Suprapubic skin (tissue), 4 donors: ENCODE measurements around the gene MSL3B.

Experiments used
- DNase-seq, 2 donors: peaks; one replicate each; pipeline ENCODE4 v3.0.0-alpha.2; 2019; ENCODE audit warnings: low spot score in 2 of 2
- H3K27ac ChIP-seq: fragments of 200-600 bp; sonication (generic); one replicate; pipeline ENCODE4 v1.5.1; 2019
- H3K27me3 ChIP-seq: fragments of 200-600 bp; sonication (generic); one replicate; pipeline ENCODE4 v1.5.1; 2019
- H3K36me3 ChIP-seq: fragments of 200-600 bp; sonication (generic); one replicate; pipeline ENCODE4 v1.5.1; 2019
- H3K4me1 ChIP-seq: fragments of 200-600 bp; sonication (generic); one replicate; pipeline ENCODE4 v1.5.1; 2019
- H3K4me3 ChIP-seq: fragments of 200-600 bp; sonication (generic); one replicate; pipeline ENCODE4 v1.5.1; 2019; ENCODE audit warnings: mild to moderate bottlenecking
- H3K9me3 ChIP-seq: fragments of 200-600 bp; sonication (generic); one replicate; pipeline ENCODE4 v1.5.1; 2019
- CTCF ChIP-seq, 2 donors: fragments of 200-600 bp in 1 of 2; fragments of 450-650 bp in 1 of 2; sonication (generic) in 1 of 2; IDR thresholded peaks; one replicate each; pipeline ENCODE4 v1.5.1; 2016 to 2019; ENCODE audit warnings: antibody characterized with exemption in 2 of 2, mild to moderate bottlenecking in 1 of 2, moderate library complexity in 1 of 2
- EP300 ChIP-seq: sonication (generic); formaldehyde crosslinking; IDR thresholded peaks from one replicate; pipeline ENCODE4 v1.6.1; 2017; ENCODE audit warnings: antibody characterized with exemption
- POLR2A ChIP-seq, 2 donors: fragments of 450-650 bp; IDR thresholded peaks; one replicate each; pipeline ENCODE4 v1.6.1; 2017; ENCODE audit warnings: antibody characterized with exemption in 2 of 2, mild to moderate bottlenecking in 2 of 2, moderate library complexity in 2 of 2
- POLR2AphosphoS5 ChIP-seq, 3 donors: sonication (generic); formaldehyde crosslinking; IDR thresholded peaks; one replicate each; pipeline ENCODE4 v1.6.1; 2017; ENCODE audit warnings: antibody characterized with exemption in 3 of 3
- WGBS: methylation state at CpG from one replicate; pipeline ENCODE4 v1.1.5; 2018; 5-methylcytosine and 5-hydroxymethylcytosine counted together

The MSL3B gene

GRCh38 chr2:233871432-233871831, 3.2 kb upstream of the MSL3B start:
- H3K9me3 ChIP-seq, result no peaks in the 10 kb centered on the region
- no peaks in the 10 kb centered on the region for H3K36me3 ChIP-seq
- no peak overlapping the region for H3K4me3 ChIP-seq
- peaks cover 5% of the 10 kb centered on the region for H3K4me1 ChIP-seq
- TF ChIP-seq EP300 (no peak), CTCF (IDR thresholded peaks at IDR 0.05) (no peak), POLR2AphosphoS5 (IDR thresholded peaks at IDR 0.05) (no peak), POLR2A (IDR thresholded peaks at IDR 0.05) (no peak)
- no peak for DNase-seq
- peaks cover 13% of the 10 kb centered on the region for H3K27me3 ChIP-seq
- no peak overlapping the region for H3K27ac ChIP-seq
- WGBS, result 64% methylated on average over 4 of the region's 4 CpGs

DNA sequence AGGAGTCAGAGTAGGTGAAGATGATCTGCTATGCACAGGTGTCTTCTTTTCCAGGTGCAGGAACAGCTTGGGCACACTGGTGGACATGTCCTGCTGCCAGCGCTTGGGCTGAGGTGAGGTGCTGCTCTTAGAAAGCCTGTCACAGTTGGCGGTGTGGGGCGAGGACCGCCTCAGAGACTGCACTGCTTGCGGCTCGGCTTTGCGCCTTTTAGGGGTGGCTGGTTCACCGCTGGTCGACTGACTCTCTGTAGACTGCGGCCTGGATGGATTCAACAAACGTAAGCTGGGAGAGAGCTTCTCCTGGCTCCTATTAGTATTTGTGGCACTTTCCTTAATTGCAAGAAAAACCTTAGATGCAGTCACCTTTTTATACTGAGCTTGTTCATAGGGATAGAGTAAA, 1.7 kb downstream of the MSL3B start:
- no peaks in the 10 kb centered on the region for H3K36me3 ChIP-seq
- 97% methylated on average over 11 of the region's 11 CpGs for WGBS
- TF ChIP-seq POLR2A (IDR thresholded peaks at IDR 0.05), result no peak

GRCh38 chr2:233865838-233866237, 2.3 kb downstream of the MSL3B start:
- no peak for TF ChIP-seq EP300
- no peak for TF ChIP-seq POLR2AphosphoS5 (IDR thresholded peaks at IDR 0.05)
- no peak for TF ChIP-seq POLR2A (IDR thresholded peaks at IDR 0.05)
- no peak for TF ChIP-seq CTCF (IDR thresholded peaks at IDR 0.05)
- Histone ChIP-seq H3K4me3 (no peak overlapping the region), H3K27me3 (peaks cover 7% of the 10 kb centered on the region), H3K36me3 (no peaks in the 10 kb centered on the region), H3K27ac (no peak overlapping the region), H3K4me1 (peaks cover 5% of the 10 kb centered on the region), H3K9me3 (no peaks in the 10 kb centered on the region)
- no peak for DNase-seq
- 96% methylated on average over 3 of the region's 3 CpGs for WGBS

More for the DNA sequence above, 1.7 kb downstream of the MSL3B start:
- Histone ChIP-seq H3K4me1 (peaks cover 5% of the 10 kb centered on the region), H3K4me3 (no peak overlapping the region), H3K27ac (no peak overlapping the region), H3K27me3 (peaks cover 7% of the 10 kb centered on the region), H3K9me3 (no peaks in the 10 kb centered on the region)
- DNase-seq, result no peak

DNA sequence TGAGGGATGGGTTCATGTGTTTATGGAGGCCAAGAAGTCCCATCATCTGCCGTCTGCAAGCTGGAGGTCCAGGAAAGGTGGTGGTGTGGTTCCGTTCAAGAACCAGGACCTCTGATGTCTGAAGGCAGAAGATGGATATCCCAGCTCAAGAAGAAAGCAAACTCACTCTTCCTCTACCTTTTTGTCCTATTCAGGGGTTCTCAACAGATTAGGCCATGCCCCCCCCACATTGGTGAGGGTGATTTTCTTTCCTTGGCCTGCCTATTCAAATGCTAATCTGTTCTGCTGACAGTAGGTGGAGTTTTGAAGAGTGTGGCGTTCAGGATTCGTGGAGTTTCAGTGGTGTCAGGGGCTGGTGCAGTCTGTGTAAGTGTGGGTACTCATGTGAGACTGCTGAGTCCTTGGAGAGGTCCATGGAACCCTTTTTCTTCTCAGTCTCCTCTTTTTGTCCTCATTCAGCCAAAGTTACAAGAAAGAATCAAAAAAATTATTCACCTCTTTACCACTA, 5.9 kb downstream of the MSL3B start:
- TF ChIP-seq EP300 (no peak), CTCF (IDR thresholded peaks at IDR 0.05) (no peak), POLR2A (IDR thresholded peaks at IDR 0.05) (no peak), POLR2AphosphoS5 (IDR thresholded peaks at IDR 0.05) (no peak)
- Histone ChIP-seq H3K4me1 (no peaks in the 10 kb centered on the region), H3K36me3 (no peaks in the 10 kb centered on the region), H3K27me3 (no peaks in the 10 kb centered on the region), H3K4me3 (no peak overlapping the region), H3K27ac (no peak overlapping the region), H3K9me3 (no peaks in the 10 kb centered on the region)
- DNase-seq, result no peak
- 89% methylated on average over 4 of the region's 4 CpGs for WGBS

DNA sequence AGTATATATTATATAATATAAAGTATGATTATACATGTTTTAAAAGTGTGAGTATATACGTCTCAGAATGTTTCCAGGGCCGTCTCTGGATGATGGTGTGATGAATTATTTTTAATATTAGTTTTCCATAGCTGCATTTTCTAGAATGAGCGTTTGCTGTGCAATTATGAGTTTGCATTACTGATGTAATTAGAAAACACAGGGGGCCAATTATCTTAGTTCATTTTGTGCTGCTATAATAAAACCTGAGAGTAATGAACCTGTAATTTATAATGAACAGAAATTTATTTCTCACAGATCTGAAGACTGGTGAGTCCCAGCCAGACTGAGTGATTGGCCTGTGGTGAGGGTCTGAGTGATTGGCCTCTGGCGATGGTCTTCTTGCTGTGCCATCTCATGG, 9.9 kb downstream of the MSL3B start:
- WGBS, result 88% methylated on average over 4 of the region's 4 CpGs
- no peak for DNase-seq
- H3K27ac ChIP-seq, result no peak overlapping the region
- peaks cover 10% of the 10 kb centered on the region for H3K4me1 ChIP-seq
- no peak overlapping the region for H3K4me3 ChIP-seq
- H3K36me3 ChIP-seq, result no peaks in the 10 kb centered on the region
- H3K27me3 ChIP-seq, result no peaks in the 10 kb centered on the region
- TF ChIP-seq EP300 (no peak), POLR2A (IDR thresholded peaks at IDR 0.05) (no peak), POLR2AphosphoS5 (IDR thresholded peaks at IDR 0.05) (no peak), CTCF (IDR thresholded peaks at IDR 0.05) (no peak)
- H3K9me3 ChIP-seq, result no peaks in the 10 kb centered on the region
